GM12878 (cell line): ENCODE results near the gene HIF3A. TPM values are rescaled to one million over a fixed set of nuclear protein-coding genes. Genes with fewer than 3 reads are reported as not detected.

Source experiments
- BCLAF1 ChIP-seq: fragments of 450-650 bp; IDR thresholded peaks from 2 replicates; pipeline ENCODE4 v1.6.1; 2017; ENCODE audit warnings: antibody characterized with exemption, mild to moderate bottlenecking, moderate library complexity
- CTCF ChIP-seq, 3 experiments: IDR thresholded peaks in 2 of 3; conservative IDR thresholded peaks in 1 of 3; 2 replicates each; pipeline ENCODE4 v1.5.1; 2011; ENCODE audit warnings: low read depth in 3 of 3, low read length in 3 of 3, mild to moderate bottlenecking in 3 of 3, control low read depth in 2 of 3, moderate library complexity in 2 of 3, inconsistent platforms in 1 of 3, mixed read lengths in 1 of 3; ENCODE audit not compliant: control insufficient read depth in 2 of 3, insufficient read depth in 1 of 3; ENCODE audit errors: extremely low read depth in 1 of 3
- EED ChIP-seq: sonication (generic); IDR thresholded peaks from 2 replicates; pipeline ENCODE4 v1.6.1; 2016; ENCODE audit warnings: antibody characterized with exemption, low read depth
- HDAC6 ChIP-seq: fragments of 200-600 bp; sonication (generic); IDR thresholded peaks from one replicate; pipeline ENCODE4 v1.8.0; 2017; ENCODE audit warnings: antibody characterized with exemption; ENCODE audit not compliant: unreplicated experiment
- IRF3 ChIP-seq: fragments of 450-650 bp; IDR thresholded peaks from 2 replicates; pipeline ENCODE4 v1.6.1; 2014; ENCODE audit warnings: mild to moderate bottlenecking
- KLF5 ChIP-seq: fragments of 450-650 bp; IDR thresholded peaks from 2 replicates; pipeline ENCODE4 v1.6.1; 2014; ENCODE audit warnings: mild to moderate bottlenecking; ENCODE audit not compliant: partially characterized antibody
- NFXL1 ChIP-seq: fragments of 450-650 bp; IDR thresholded peaks from 2 replicates; pipeline ENCODE4 v1.6.1; 2017; ENCODE audit warnings: antibody characterized with exemption, mild to moderate bottlenecking, borderline replicate concordance
- NRF1 ChIP-seq: conservative IDR thresholded peaks from 2 replicates; pipeline ENCODE4 v1.6.1; 2011; ENCODE audit warnings: mild to moderate bottlenecking, low read depth, low read length, improper control_type of control experiment
- PAX5 ChIP-seq: IDR thresholded peaks from 2 replicates; pipeline ENCODE4 v1.6.1; 2011; ENCODE audit warnings: low read depth, low read length, borderline replicate concordance
- SUZ12 ChIP-seq: fragments of 200-600 bp; sonication (generic); IDR thresholded peaks from one replicate; pipeline ENCODE4 v1.6.1; 2018; ENCODE audit warnings: antibody characterized with exemption, mild to moderate bottlenecking; ENCODE audit not compliant: unreplicated experiment
- TCF3 ChIP-seq: IDR thresholded peaks from 2 replicates; pipeline ENCODE4 v1.6.1; 2012; ENCODE audit warnings: low read depth, mild to moderate bottlenecking, low read length, borderline replicate concordance; ENCODE audit not compliant: insufficient read depth
- ZNF217 ChIP-seq: fragments of 450-650 bp; IDR thresholded peaks from 2 replicates; pipeline ENCODE4 v1.6.1; 2017; ENCODE audit warnings: antibody characterized with exemption, mild to moderate bottlenecking
- ZNF687 ChIP-seq: fragments of 450-650 bp; IDR thresholded peaks from 2 replicates; pipeline ENCODE4 v1.6.1; 2017; ENCODE audit warnings: mild to moderate bottlenecking, moderate library complexity
- polyA plus RNA-seq, 11 experiments: library from polyadenylated mRNA; depleted of rRNA in 4 of 11; unstranded in 6 of 11; stranded (reverse) in 5 of 11; fragments of >200 nt; fragmentation: Nextera tagmentation in 4 of 11; fragmentation: Illumina TruSeq in 1 of 11; extraction: Ambion mirVana in 4 of 11; extraction: Trizol in 1 of 11; gene quantifications; 1 replicate in 1 of 11; 2 replicates in 10 of 11; pipeline versions ENCODE4 v1.2.1 to v1.2.3, GENCODE V29; 2011 to 2016; ENCODE audit warnings: inconsistent platforms in 2 of 11, missing spikeins in 2 of 11, low read depth in 1 of 11
- total RNA-seq, 4 experiments: library from RNA; depleted of rRNA in 3 of 4; stranded (reverse); fragments of >200 nt in 3 of 4; fragmentation: Illumina TruSeq in 1 of 4; extraction: Trizol in 1 of 4; gene quantifications; 2 replicates each; pipeline versions ENCODE4 v1.2.1 to v1.2.3, GENCODE V29; 2013 to 2021

Gene HIF3A
- total and polyA plus RNA-seq, 10 of the 15 experiments (the other 5 are each of a cell fraction or from before 2014, with no cell fraction given), result 0.03 to 0.20 (median 0.06) TPM; not detected in 5

- TF ChIP-seq KLF5 (no peak), ZNF687 (no peak), IRF3 (no peak), NFXL1 (no peak), ZNF217 (no peak), CTCF (IDR thresholded peaks at IDR 0.05 in 2 of 3, conservative IDR thresholded peaks at IDR 0.05 in 1 of 3; ENCODE audit: control insufficient read depth in 2 of 3, extremely low read depth in 1 of 3, insufficient read depth in 1 of 3, low read depth in 3 of 3, low read length in 3 of 3) (no peak), PAX5 (no peak), TCF3 (no peak), BCLAF1 (no peak), NRF1 (no peak), EED (no peak), HDAC6 (no peak), SUZ12 (no peak)
These were observed 73.0 kb downstream of the HIF3A start (continued) for GRCh38 chr19:46369817-46370216.
